PC-3 (cell line): ENCODE data around the gene SMAD3. TPM values are rescaled to one million over a fixed set of nuclear protein-coding genes. Genes with fewer than 3 reads are reported as not detected.
A peak's percentile ranks its signal among the peaks of the same experiment; 100 is the strongest.

ENCODE experiments used
- ATAC-seq: fragments of 200-7000 bp; cut with Tn5 transposase; 2 replicates; pipeline ENCODE4 v1.9.1; 2020; ENCODE audit warnings: mild to moderate bottlenecking, moderate library complexity
- BruUV-seq: library from RNA; stranded (reverse); fragments of 400-500 nt; replicated peaks from 2 replicates; lab custom pipeline; 2021; lab: Mats Ljungman, UMichigan
- CTCF ChIA-PET: fragments of 300-600 bp; sonication (Branson Sonifier 250); formaldehyde crosslinking; loops from one replicate; lab custom pipeline; 2022; ENCODE audit warnings: antibody characterized with exemption; lab: Charles Lee
- POLR2A ChIA-PET: fragments of 300-600 bp; sonication (Branson Sonifier 250); formaldehyde crosslinking; loops from one replicate; lab custom pipeline; 2022; ENCODE audit warnings: antibody characterized with exemption; ENCODE audit not compliant: unreplicated experiment; lab: Charles Lee
- DNase-seq: peaks from one replicate; pipeline ENCODE4 v3.0.0-alpha.2; 2015
- H2AFZ ChIP-seq: fragments of 300-600 bp; sonication (generic); 2 replicates; pipeline ENCODE4 v1.6.0; 2016; ENCODE audit warnings: antibody characterized with exemption, low read length
- H3F3A ChIP-seq: fragments of 300-600 bp; sonication (generic); one replicate; pipeline ENCODE4 v1.6.0; 2017; ENCODE audit warnings: antibody characterized with exemption, low read length, control low read depth, mild to moderate bottlenecking; ENCODE audit not compliant: unreplicated experiment
- H3K27ac ChIP-seq: fragments of 300-600 bp; sonication (generic); 2 replicates; pipeline ENCODE4 v1.5.1; 2016; ENCODE audit warnings: mild to moderate bottlenecking, low read length
- H3K27me3 ChIP-seq: fragments of 300-600 bp; sonication (generic); 2 replicates; pipeline ENCODE4 v1.6.1; 2016; ENCODE audit warnings: low read length, mixed read lengths
- H3K36me3 ChIP-seq: fragments of 300-600 bp; sonication (generic); 2 replicates; pipeline ENCODE4 v1.6.1; 2016; ENCODE audit warnings: low read depth, mixed run types, low read length, mixed read lengths
- H3K4me1 ChIP-seq: fragments of 300-600 bp; sonication (generic); 2 replicates; pipeline ENCODE4 v1.5.1; 2016; ENCODE audit warnings: low read length; ENCODE audit not compliant: insufficient read depth
- H3K4me2 ChIP-seq: fragments of 300-600 bp; sonication (generic); 2 replicates; pipeline ENCODE4 v1.6.0; 2016; ENCODE audit warnings: low read length
- H3K4me3 ChIP-seq: fragments of 300-600 bp; sonication (generic); 2 replicates; pipeline ENCODE4 v1.5.1; 2016; ENCODE audit warnings: mild to moderate bottlenecking, low read length, mixed read lengths
- H3K79me2 ChIP-seq: fragments of 300-600 bp; sonication (generic); 2 replicates; pipeline ENCODE4 v1.6.1; 2017; ENCODE audit warnings: low read length, mixed read lengths
- H3K9ac ChIP-seq: fragments of 300-600 bp; sonication (generic); 2 replicates; pipeline ENCODE4 v1.6.0; 2016; ENCODE audit warnings: mild to moderate bottlenecking, low read length
- H3K9me2 ChIP-seq: fragments of 300-600 bp; sonication (generic); replicated peaks from 2 replicates; pipeline ENCODE4 v1.6.1; 2016; ENCODE audit warnings: mixed run types, low read length, mixed read lengths
- H3K9me3 ChIP-seq: fragments of 300-600 bp; sonication (generic); 2 replicates; pipeline ENCODE4 v1.6.1; 2016; ENCODE audit warnings: low read length, mixed read lengths
- H4K20me1 ChIP-seq: fragments of 300-600 bp; sonication (generic); 2 replicates; pipeline ENCODE4 v1.6.1; 2016; ENCODE audit warnings: low read length, mixed read lengths
- EZH2 ChIP-seq: fragments of 300-600 bp; sonication (generic); IDR thresholded peaks from one replicate; pipeline ENCODE4 v1.6.1; 2017; ENCODE audit warnings: antibody characterized with exemption, mild to moderate bottlenecking, low read length; ENCODE audit not compliant: unreplicated experiment
- EZH2phosphoT487 ChIP-seq: fragments of 300-600 bp; sonication (generic); IDR thresholded peaks from 2 replicates; pipeline ENCODE4 v1.6.1; 2018; ENCODE audit warnings: mild to moderate bottlenecking, antibody characterized with exemption, low read length, borderline replicate concordance
- intact Hi-C: fragments of 100-400 bp; cut with micrococcal nuclease; formaldehyde crosslinking; loops from 2 replicates; pipeline ENCODE4 v1.9.0; 2023
- total RNA-seq: library from RNA; depleted of rRNA; stranded (reverse); fragments of >200 nt; gene quantifications from 2 replicates; pipeline ENCODE4 v1.2.3, GENCODE V29; 2014
- TF ChIP-seq, protein P1 (sequence below): fragments of 300-600 bp; sonication (generic); conservative IDR thresholded peaks from 2 replicates; pipeline ENCODE4 v1.5.1; 2017; ENCODE audit warnings: antibody characterized with exemption, low read depth, mild to moderate bottlenecking, low read length

Gene SMAD3
- total RNA-seq, 1 experiment from 2014 or later: 75.6 TPM

DNA sequence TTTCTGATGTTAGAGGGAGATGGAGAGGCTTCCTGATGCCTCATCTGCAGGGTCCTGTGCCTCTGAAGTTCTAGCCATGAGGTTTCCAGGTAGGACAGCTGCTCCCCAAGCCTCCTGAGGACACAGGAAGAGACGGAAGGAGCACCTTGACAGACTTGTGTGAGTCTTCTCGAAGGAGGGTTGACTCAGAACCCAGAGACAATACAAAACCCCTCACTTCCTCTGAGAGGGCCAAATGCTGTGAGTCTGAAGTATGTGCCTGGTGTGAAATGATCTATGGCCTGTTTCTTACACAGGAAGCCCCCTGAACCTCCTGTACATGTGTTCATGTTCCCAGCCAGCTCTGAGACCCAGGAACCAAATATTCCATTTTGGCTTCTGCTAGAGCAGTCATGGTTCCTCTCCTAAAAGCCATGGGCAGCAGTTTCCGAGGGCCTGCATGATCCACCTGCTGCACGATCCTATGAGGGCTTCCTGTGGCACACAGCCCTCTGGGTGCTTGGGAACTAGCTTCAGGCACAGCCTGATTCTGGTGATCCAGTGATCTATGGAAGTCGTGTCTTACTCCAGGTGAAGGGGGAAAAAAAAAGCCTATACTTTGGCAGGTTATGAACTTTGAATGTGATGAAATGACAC lies 126.9 kb downstream of the SMAD3 start:
- BruUV-seq: TSS peak; percentile 3
- H3K4me3 ChIP-seq: no peak overlapping the region
- no peak overlapping the region for H3K9ac ChIP-seq
- no peak for DNase-seq
- no peak overlapping the region for H2AFZ ChIP-seq
- no peaks in the 10 kb centered on the region for H3K9me2 ChIP-seq
- peaks cover 18% of the 10 kb centered on the region for H3F3A ChIP-seq
- ChIA-PET POLR2A (no interaction called here), CTCF (no interaction called here)
- no peaks in the 10 kb centered on the region for H3K9me3 ChIP-seq
- peaks cover 58% of the 10 kb centered on the region for H3K36me3 ChIP-seq
- no peaks in the 10 kb centered on the region for H3K27me3 ChIP-seq
- H3K79me2 ChIP-seq: no peaks in the 10 kb centered on the region
- TF ChIP-seq, protein P1, sequence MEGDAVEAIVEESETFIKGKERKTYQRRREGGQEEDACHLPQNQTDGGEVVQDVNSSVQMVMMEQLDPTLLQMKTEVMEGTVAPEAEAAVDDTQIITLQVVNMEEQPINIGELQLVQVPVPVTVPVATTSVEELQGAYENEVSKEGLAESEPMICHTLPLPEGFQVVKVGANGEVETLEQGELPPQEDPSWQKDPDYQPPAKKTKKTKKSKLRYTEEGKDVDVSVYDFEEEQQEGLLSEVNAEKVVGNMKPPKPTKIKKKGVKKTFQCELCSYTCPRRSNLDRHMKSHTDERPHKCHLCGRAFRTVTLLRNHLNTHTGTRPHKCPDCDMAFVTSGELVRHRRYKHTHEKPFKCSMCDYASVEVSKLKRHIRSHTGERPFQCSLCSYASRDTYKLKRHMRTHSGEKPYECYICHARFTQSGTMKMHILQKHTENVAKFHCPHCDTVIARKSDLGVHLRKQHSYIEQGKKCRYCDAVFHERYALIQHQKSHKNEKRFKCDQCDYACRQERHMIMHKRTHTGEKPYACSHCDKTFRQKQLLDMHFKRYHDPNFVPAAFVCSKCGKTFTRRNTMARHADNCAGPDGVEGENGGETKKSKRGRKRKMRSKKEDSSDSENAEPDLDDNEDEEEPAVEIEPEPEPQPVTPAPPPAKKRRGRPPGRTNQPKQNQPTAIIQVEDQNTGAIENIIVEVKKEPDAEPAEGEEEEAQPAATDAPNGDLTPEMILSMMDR: no peak
- TF ChIP-seq EZH2 (no peak), EZH2phosphoT487 (no peak)
- H3K27ac ChIP-seq: no peak overlapping the region
- no peak overlapping the region for H3K4me2 ChIP-seq
- no peaks in the 10 kb centered on the region for H4K20me1 ChIP-seq
- intact Hi-C loops: no loop called here
- ATAC-seq: no peak
- no peaks in the 10 kb centered on the region for H3K4me1 ChIP-seq

DNA sequence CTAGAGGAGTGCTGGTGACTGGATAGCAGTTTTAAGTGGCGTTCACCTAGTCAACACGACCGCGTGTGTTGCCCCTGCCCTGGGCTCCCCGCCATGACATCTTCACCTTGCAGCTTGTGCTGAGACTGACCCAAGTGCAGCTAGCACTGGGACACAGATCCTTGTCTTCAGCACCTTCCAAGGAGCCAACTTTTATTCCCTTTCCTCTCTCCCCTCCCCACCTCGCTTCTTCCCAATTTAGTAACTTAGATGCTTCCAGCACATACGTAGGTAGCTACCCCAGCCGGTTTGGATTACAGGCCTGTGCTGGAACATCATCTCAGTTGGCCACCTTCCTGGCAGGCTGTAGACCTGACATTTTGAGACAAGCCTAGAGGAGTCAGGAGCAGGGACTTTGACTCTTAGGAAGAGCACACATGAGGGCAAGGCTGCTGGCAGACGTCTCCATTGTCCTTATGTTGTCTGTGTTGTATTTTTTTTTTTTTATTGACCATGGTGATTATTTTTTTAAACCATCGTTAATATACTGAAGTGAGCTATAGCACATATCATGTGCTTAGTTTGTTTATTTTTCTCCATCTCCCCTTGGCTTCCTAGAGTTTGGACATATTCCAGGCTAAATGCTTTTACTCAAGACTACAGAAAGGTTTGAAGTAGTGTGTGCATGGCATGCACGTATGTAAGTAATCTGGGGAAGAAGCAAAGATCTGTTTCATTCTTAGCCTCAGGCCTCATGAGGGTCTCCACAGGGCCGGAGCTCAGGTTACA lies 128.0 kb downstream of the SMAD3 start:
- intact Hi-C loops: no loop called here
- no peak overlapping the region for H2AFZ ChIP-seq
- H3K4me2 ChIP-seq: no peak overlapping the region
- H3K4me1 ChIP-seq: no peaks in the 10 kb centered on the region
- H3K79me2 ChIP-seq: no peaks in the 10 kb centered on the region
- no peaks in the 10 kb centered on the region for H3K9me3 ChIP-seq
- DNase-seq (no peak), ATAC-seq (no peak)
- H3F3A ChIP-seq: peaks cover 21% of the 10 kb centered on the region
- CTCF ChIA-PET: no interaction called here
- H4K20me1 ChIP-seq: no peaks in the 10 kb centered on the region
- no TSS peak for BruUV-seq
- no peak overlapping the region for H3K9ac ChIP-seq
- TF ChIP-seq, protein P1: no peak
- TF ChIP-seq EZH2 (no peak), EZH2phosphoT487 (no peak)
- H3K36me3 ChIP-seq: peaks cover 51% of the 10 kb centered on the region
- no peaks in the 10 kb centered on the region for H3K27me3 ChIP-seq
- no peak overlapping the region for H3K27ac ChIP-seq
- no peak overlapping the region for H3K4me3 ChIP-seq
- POLR2A ChIA-PET: interaction anchor here (0.6 kb wide), 1 partner anchor 43 kb away, joined by 11 read pairs; no protein-coding TSS in a partner anchor
- H3K9me2 ChIP-seq: no peaks in the 10 kb centered on the region
